SJCRH30 (cell line): Measurements from ENCODE around the gene RAB11A. TPM values are rescaled to one million over a fixed set of nuclear protein-coding genes. Genes with fewer than 3 reads are reported as not detected.

Source experiments
- DNase-seq, 2 experiments: peaks; one replicate each; pipeline ENCODE4 v3.0.0-alpha.2; 2015 to 2020
- H3K27ac ChIP-seq: fragments of 250-450 bp; sonication (Bioruptor Pico); 2 replicates; pipeline ENCODE4 v1.5.1; 2020; ENCODE audit warnings: mild to moderate bottlenecking, moderate library complexity
- H3K27me3 ChIP-seq: fragments of 250-450 bp; sonication (Bioruptor Pico); 2 replicates; pipeline ENCODE4 v1.5.1; 2020; ENCODE audit warnings: mild to moderate bottlenecking, moderate library complexity
- H3K36me3 ChIP-seq: fragments of 250-450 bp; sonication (Bioruptor Pico); 2 replicates; pipeline ENCODE4 v1.5.1; 2020; ENCODE audit warnings: mild to moderate bottlenecking, moderate library complexity
- H3K4me1 ChIP-seq: fragments of 250-450 bp; sonication (Bioruptor Pico); 2 replicates; pipeline ENCODE4 v1.5.1; 2020; ENCODE audit warnings: mild to moderate bottlenecking, moderate library complexity
- H3K4me3 ChIP-seq: fragments of 250-450 bp; sonication (Bioruptor Pico); 2 replicates; pipeline ENCODE4 v1.5.1; 2020; ENCODE audit warnings: mild to moderate bottlenecking, moderate library complexity
- H3K9me3 ChIP-seq: fragments of 250-450 bp; sonication (Bioruptor Pico); replicated peaks from 2 replicates; pipeline ENCODE4 v1.5.1; 2020; ENCODE audit warnings: mild to moderate bottlenecking, moderate library complexity
- total RNA-seq: library from RNA; depleted of rRNA; stranded (reverse); fragments of >200 nt; shearing (Covaris generic); gene quantifications from 2 replicates; pipeline ENCODE4 v1.2.3, GENCODE V29; 2014

The RAB11A gene
- total RNA-seq, 1 experiment from 2014 or later, result 269 TPM

GRCh38 chr15:65893060-65893459, 23.8 kb downstream of the RAB11A start:
- no peaks in the 10 kb centered on the region for H3K27me3 ChIP-seq
- H3K4me3 ChIP-seq, result no peak overlapping the region
- no peaks in the 10 kb centered on the region for H3K9me3 ChIP-seq
- no peak for DNase-seq
- no peaks in the 10 kb centered on the region for H3K4me1 ChIP-seq
- peaks cover 31% of the 10 kb centered on the region for H3K36me3 ChIP-seq
- H3K27ac ChIP-seq, result no peak overlapping the region

GRCh38 chr15:65896236-65896635, 26.9 kb downstream of the RAB11A start:
- H3K4me1 ChIP-seq, result no peaks in the 10 kb centered on the region
- H3K36me3 ChIP-seq, result peaks cover 12% of the 10 kb centered on the region
- no peak overlapping the region for H3K4me3 ChIP-seq
- no peak overlapping the region for H3K27ac ChIP-seq
- no peaks in the 10 kb centered on the region for H3K9me3 ChIP-seq
- H3K27me3 ChIP-seq, result no peaks in the 10 kb centered on the region
- DNase-seq, result no peak

- Histone ChIP-seq H3K9me3 (no peaks in the 10 kb centered on the region), H3K4me3 (no peak overlapping the region), H3K27ac (no peak overlapping the region), H3K36me3 (peaks cover 4% of the 10 kb centered on the region; the same call in 1 of the 2 replicates), H3K4me1 (no peaks in the 10 kb centered on the region), H3K27me3 (no peaks in the 10 kb centered on the region)
- no peak for DNase-seq
Observed at GRCh38 chr15:65900488-65900887, 31.2 kb downstream of the RAB11A start.

GRCh38 chr15:65901336-65901735, 32.0 kb downstream of the RAB11A start:
- H3K9me3 ChIP-seq, result no peaks in the 10 kb centered on the region
- no peak overlapping the region for H3K27ac ChIP-seq
- H3K4me3 ChIP-seq, result no peak overlapping the region
- no peaks in the 10 kb centered on the region for H3K27me3 ChIP-seq
- no peak for DNase-seq
- H3K4me1 ChIP-seq, result peaks cover 4% of the 10 kb centered on the region; the same call in 1 of the 2 replicates
- H3K36me3 ChIP-seq, result peaks cover 4% of the 10 kb centered on the region; the same call in 1 of the 2 replicates

- Histone ChIP-seq H3K4me1 (peaks cover 9% of the 10 kb centered on the region; the same call in 1 of the 2 replicates), H3K27ac (no peak overlapping the region), H3K27me3 (no peaks in the 10 kb centered on the region), H3K4me3 (no peak overlapping the region), H3K36me3 (peaks cover 4% of the 10 kb centered on the region; the same call in 1 of the 2 replicates), H3K9me3 (no peaks in the 10 kb centered on the region)
- no peak for DNase-seq
Observed at GRCh38 chr15:65901836-65902235, 32.5 kb downstream of the RAB11A start.

GRCh38 chr15:65902373-65902772, 33.1 kb downstream of the RAB11A start:
- no peak overlapping the region for H3K4me3 ChIP-seq
- no peaks in the 10 kb centered on the region for H3K9me3 ChIP-seq
- no peaks in the 10 kb centered on the region for H3K27me3 ChIP-seq
- H3K27ac ChIP-seq, result no peak overlapping the region
- H3K36me3 ChIP-seq, result peaks cover 2% of the 10 kb centered on the region; the same call in 1 of the 2 replicates
- DNase-seq, result peak in 1 of 2 experiments; percentile 21
- H3K4me1 ChIP-seq, result peaks cover 9% of the 10 kb centered on the region; the same call in 1 of the 2 replicates

GRCh38 chr15:65903296-65904073, 34.2 kb downstream of the RAB11A start:
- Histone ChIP-seq H3K36me3 (no peaks in the 10 kb centered on the region), H3K27me3 (no peaks in the 10 kb centered on the region)

GRCh38 chr15:65904301-65904700, 35.0 kb downstream of the RAB11A start:
- no peaks in the 10 kb centered on the region for H3K27me3 ChIP-seq
- H3K9me3 ChIP-seq, result no peaks in the 10 kb centered on the region
- DNase-seq, result no peak
- H3K4me3 ChIP-seq, result no peak overlapping the region
- no peaks in the 10 kb centered on the region for H3K36me3 ChIP-seq
- peaks cover 9% of the 10 kb centered on the region; the same call in 1 of the 2 replicates for H3K4me1 ChIP-seq
- no peak overlapping the region for H3K27ac ChIP-seq

More at GRCh38 chr15:65903296-65904073, 34.2 kb downstream of the RAB11A start:
- Histone ChIP-seq H3K27ac (no peak overlapping the region), H3K9me3 (no peaks in the 10 kb centered on the region), H3K4me3 (no peak overlapping the region), H3K4me1 (peaks cover 9% of the 10 kb centered on the region; the same call in 1 of the 2 replicates)
- DNase-seq, result no peak

GRCh38 chr15:65906396-65906795, 37.1 kb downstream of the RAB11A start:
- no peaks in the 10 kb centered on the region for H3K9me3 ChIP-seq
- no peak overlapping the region for H3K4me3 ChIP-seq
- peak in 1 of 2 experiments; percentile 23 for DNase-seq
- H3K27ac ChIP-seq, result no peak overlapping the region
- no peaks in the 10 kb centered on the region for H3K36me3 ChIP-seq
- peaks cover 9% of the 10 kb centered on the region; the same call in 1 of the 2 replicates for H3K4me1 ChIP-seq
- no peaks in the 10 kb centered on the region for H3K27me3 ChIP-seq

- H3K27me3 ChIP-seq, result no peaks in the 10 kb centered on the region
- no peaks in the 10 kb centered on the region for H3K9me3 ChIP-seq
- no peaks in the 10 kb centered on the region for H3K36me3 ChIP-seq
- no peak overlapping the region for H3K27ac ChIP-seq
- no peak for DNase-seq
- H3K4me3 ChIP-seq, result no peak overlapping the region
- peaks cover 9% of the 10 kb centered on the region; the same call in 1 of the 2 replicates for H3K4me1 ChIP-seq
Observed at GRCh38 chr15:65907661-65908060, 38.4 kb downstream of the RAB11A start.

GRCh38 chr15:65908876-65909275, 39.6 kb downstream of the RAB11A start:
- no peaks in the 10 kb centered on the region for H3K9me3 ChIP-seq
- peaks cover 9% of the 10 kb centered on the region; the same call in 1 of the 2 replicates for H3K4me1 ChIP-seq
- H3K36me3 ChIP-seq, result no peaks in the 10 kb centered on the region
- DNase-seq, result no peak
- no peaks in the 10 kb centered on the region for H3K27me3 ChIP-seq
- no peak overlapping the region for H3K27ac ChIP-seq
- no peak overlapping the region for H3K4me3 ChIP-seq

GRCh38 chr15:65909831-65910230, 40.5 kb downstream of the RAB11A start:
- DNase-seq, result no peak
- Histone ChIP-seq H3K9me3 (no peaks in the 10 kb centered on the region), H3K27ac (no peak overlapping the region)

GRCh38 chr15:65910341-65910740, 41.0 kb downstream of the RAB11A start:
- Histone ChIP-seq H3K4me3 (no peak overlapping the region), H3K36me3 (no peaks in the 10 kb centered on the region)
- no peak for DNase-seq

More at GRCh38 chr15:65909831-65910230, 40.5 kb downstream of the RAB11A start:
- H3K4me1 ChIP-seq, result peaks cover 9% of the 10 kb centered on the region; the same call in 1 of the 2 replicates
- H3K36me3 ChIP-seq, result no peaks in the 10 kb centered on the region
- no peak overlapping the region for H3K4me3 ChIP-seq
- no peaks in the 10 kb centered on the region for H3K27me3 ChIP-seq

GRCh38 chr15:65912235-65912634, 42.9 kb downstream of the RAB11A start:
- DNase-seq, result no peak
- Histone ChIP-seq H3K4me1 (no peaks in the 10 kb centered on the region), H3K27ac (no peak overlapping the region), H3K9me3 (no peaks in the 10 kb centered on the region), H3K27me3 (no peaks in the 10 kb centered on the region), H3K36me3 (no peaks in the 10 kb centered on the region), H3K4me3 (no peak overlapping the region)

More at GRCh38 chr15:65910341-65910740, 41.0 kb downstream of the RAB11A start:
- Histone ChIP-seq H3K9me3 (no peaks in the 10 kb centered on the region), H3K4me1 (peaks cover 9% of the 10 kb centered on the region; the same call in 1 of the 2 replicates), H3K27ac (no peak overlapping the region), H3K27me3 (no peaks in the 10 kb centered on the region)

- Histone ChIP-seq H3K9me3 (no peaks in the 10 kb centered on the region), H3K27ac (no peak overlapping the region), H3K4me1 (no peaks in the 10 kb centered on the region), H3K36me3 (no peaks in the 10 kb centered on the region), H3K27me3 (no peaks in the 10 kb centered on the region), H3K4me3 (no peak overlapping the region)
- no peak for DNase-seq
Observed at GRCh38 chr15:65913631-65914199, 44.4 kb downstream of the RAB11A start.
